Panc1 (cell line): ENCODE data around the gene PIK3R6. TPM values are rescaled to one million over a fixed set of nuclear protein-coding genes. Genes with fewer than 3 reads are reported as not detected.

Source experiments
- ATAC-seq: fragments of 200-7000 bp; cut with Tn5 transposase; 2 replicates; pipeline ENCODE4 v1.9.1; 2020; ENCODE audit warnings: mild to moderate bottlenecking, moderate library complexity
- BruUV-seq: library from RNA; stranded (reverse); fragments of 400-500 nt; replicated peaks from 2 replicates; lab custom pipeline; 2021; lab: Mats Ljungman, UMichigan
- CTCF ChIA-PET: fragments of 300-600 bp; sonication (Branson Sonifier 250); formaldehyde crosslinking; loops from one replicate; lab custom pipeline; 2022; ENCODE audit warnings: antibody characterized with exemption; lab: Charles Lee
- POLR2A ChIA-PET: fragments of 300-600 bp; sonication (Branson Sonifier 250); formaldehyde crosslinking; loops from one replicate; lab custom pipeline; 2022; ENCODE audit warnings: antibody characterized with exemption; lab: Charles Lee
- DNase-seq: peaks from one replicate; pipeline ENCODE4 v3.0.0-alpha.2; 2010; ENCODE audit warnings: low read depth, low spot score
- H3K27ac ChIP-seq: 2 replicates; pipeline ENCODE4 v1.5.1; 2011; ENCODE audit warnings: mild to moderate bottlenecking, low read length, inconsistent platforms
- H3K27me3 ChIP-seq: fragments of 200-500 bp; sonication (Bioruptor generic); 2 replicates; pipeline ENCODE4 v1.6.0; 2014; ENCODE audit warnings: low read length, inconsistent platforms; ENCODE audit not compliant: control insufficient read depth, insufficient read depth
- H3K36me3 ChIP-seq: fragments of 200-500 bp; sonication (Bioruptor generic); 2 replicates; pipeline ENCODE4 v1.5.1; 2014; ENCODE audit warnings: inconsistent platforms, mild to moderate bottlenecking, low read length, moderate library complexity; ENCODE audit not compliant: control insufficient read depth, insufficient read depth
- H3K4me1 ChIP-seq: 2 replicates; pipeline ENCODE4 v1.5.1; 2011; ENCODE audit warnings: inconsistent platforms, mild to moderate bottlenecking, low read length, moderate library complexity; ENCODE audit not compliant: control insufficient read depth, insufficient read depth
- H3K4me3 ChIP-seq, 2 experiments: 2 replicates each; pipeline ENCODE4 v1.5.1; 2011 to 2012; ENCODE audit warnings: low read depth in 2 of 2, low read length in 2 of 2, mild to moderate bottlenecking in 2 of 2, inconsistent platforms in 1 of 2, moderate library complexity in 1 of 2
- H3K9me3 ChIP-seq: fragments of 200-500 bp; sonication (Bioruptor generic); 2 replicates; pipeline ENCODE4 v1.5.1; 2014; ENCODE audit warnings: low read depth, mild to moderate bottlenecking, inconsistent platforms, low read length, moderate library complexity; ENCODE audit not compliant: control insufficient read depth, insufficient read depth
- CTCF ChIP-seq: fragments of 450-650 bp; IDR thresholded peaks from 2 replicates; pipeline ENCODE4 v1.5.1; 2017; ENCODE audit warnings: mild to moderate bottlenecking
- POLR2AphosphoS5 ChIP-seq: IDR thresholded peaks from 2 replicates; pipeline ENCODE4 v1.6.1; 2012; ENCODE audit warnings: mild to moderate bottlenecking, low read depth, low read length, moderate library complexity
- SIN3A ChIP-seq: IDR thresholded peaks from 2 replicates; pipeline ENCODE4 v1.6.1; 2012; ENCODE audit warnings: low read depth, mild to moderate bottlenecking, low read length, moderate library complexity, borderline replicate concordance; ENCODE audit not compliant: insufficient read depth
- TCF7L2 ChIP-seq: IDR thresholded peaks from 2 replicates; pipeline ENCODE4 v1.6.1; 2011; ENCODE audit warnings: mild to moderate bottlenecking, low read depth, low read length, inconsistent platforms
- in situ Hi-C: cut with HindIII; loops from 2 replicates; pipeline ENCODE4 v1.10.0; 2016; ENCODE audit warnings: low sequenced_read_pairs, low pct_unique_long_range_greater_than_20kb
- intact Hi-C: fragments of 100-400 bp; cut with micrococcal nuclease; formaldehyde crosslinking; loops from one replicate; pipeline ENCODE4 v1.10.0; 2022; ENCODE audit not compliant: unreplicated experiment
- total RNA-seq: library from RNA; stranded (reverse); gene quantifications from one replicate; pipeline ENCODE4 v1.2.1, GENCODE V29; 2021; ENCODE audit not compliant: unreplicated experiment
- TF ChIP-seq, protein P1 (sequence below), 2 experiments: IDR thresholded peaks; 2 replicates each; pipeline ENCODE4 v1.6.1; 2011 to 2012; ENCODE audit warnings: low read depth in 2 of 2, control low read depth in 1 of 2, low read length in 1 of 2, mild to moderate bottlenecking in 1 of 2, moderate library complexity in 1 of 2; ENCODE audit not compliant: insufficient read depth in 1 of 2

Gene PIK3R6
- total RNA-seq, 1 experiment from 2014 or later = not detected

DNA sequence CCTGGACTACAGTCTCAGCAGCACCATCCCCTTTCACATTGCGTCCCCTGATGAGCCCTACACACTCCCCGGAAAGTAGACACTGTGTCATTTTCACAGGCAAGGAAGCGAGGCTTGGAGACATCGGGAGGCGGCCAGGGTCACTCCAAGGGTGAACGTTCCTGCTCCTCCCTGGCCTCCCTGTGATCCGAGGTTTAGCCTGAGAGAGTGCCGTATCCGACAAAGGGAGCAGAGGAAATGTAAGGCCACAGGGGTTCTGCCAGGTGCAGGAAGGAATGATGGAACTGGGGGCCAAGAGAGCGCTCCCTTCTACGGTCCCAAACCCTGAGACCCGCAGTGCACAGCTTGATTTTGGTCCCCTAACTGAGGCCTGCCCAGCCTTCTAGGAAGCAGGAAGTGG, 8.0 kb upstream of the PIK3R6 start:
- intact Hi-C loops (no loop called here), in situ Hi-C loops (no loop called here)
- Histone ChIP-seq H3K4me1 (no peaks in the 10 kb centered on the region), H3K9me3 (no peaks in the 10 kb centered on the region), H3K27me3 (peaks cover 3% of the 10 kb centered on the region), H3K36me3 (no peaks in the 10 kb centered on the region), H3K4me3 (no peak overlapping the region), H3K27ac (no peak overlapping the region)
- no TSS peak for BruUV-seq
- TF ChIP-seq TCF7L2 (no peak), SIN3A (no peak), POLR2AphosphoS5 (no peak), CTCF (no peak)
- TF ChIP-seq, protein P1, sequence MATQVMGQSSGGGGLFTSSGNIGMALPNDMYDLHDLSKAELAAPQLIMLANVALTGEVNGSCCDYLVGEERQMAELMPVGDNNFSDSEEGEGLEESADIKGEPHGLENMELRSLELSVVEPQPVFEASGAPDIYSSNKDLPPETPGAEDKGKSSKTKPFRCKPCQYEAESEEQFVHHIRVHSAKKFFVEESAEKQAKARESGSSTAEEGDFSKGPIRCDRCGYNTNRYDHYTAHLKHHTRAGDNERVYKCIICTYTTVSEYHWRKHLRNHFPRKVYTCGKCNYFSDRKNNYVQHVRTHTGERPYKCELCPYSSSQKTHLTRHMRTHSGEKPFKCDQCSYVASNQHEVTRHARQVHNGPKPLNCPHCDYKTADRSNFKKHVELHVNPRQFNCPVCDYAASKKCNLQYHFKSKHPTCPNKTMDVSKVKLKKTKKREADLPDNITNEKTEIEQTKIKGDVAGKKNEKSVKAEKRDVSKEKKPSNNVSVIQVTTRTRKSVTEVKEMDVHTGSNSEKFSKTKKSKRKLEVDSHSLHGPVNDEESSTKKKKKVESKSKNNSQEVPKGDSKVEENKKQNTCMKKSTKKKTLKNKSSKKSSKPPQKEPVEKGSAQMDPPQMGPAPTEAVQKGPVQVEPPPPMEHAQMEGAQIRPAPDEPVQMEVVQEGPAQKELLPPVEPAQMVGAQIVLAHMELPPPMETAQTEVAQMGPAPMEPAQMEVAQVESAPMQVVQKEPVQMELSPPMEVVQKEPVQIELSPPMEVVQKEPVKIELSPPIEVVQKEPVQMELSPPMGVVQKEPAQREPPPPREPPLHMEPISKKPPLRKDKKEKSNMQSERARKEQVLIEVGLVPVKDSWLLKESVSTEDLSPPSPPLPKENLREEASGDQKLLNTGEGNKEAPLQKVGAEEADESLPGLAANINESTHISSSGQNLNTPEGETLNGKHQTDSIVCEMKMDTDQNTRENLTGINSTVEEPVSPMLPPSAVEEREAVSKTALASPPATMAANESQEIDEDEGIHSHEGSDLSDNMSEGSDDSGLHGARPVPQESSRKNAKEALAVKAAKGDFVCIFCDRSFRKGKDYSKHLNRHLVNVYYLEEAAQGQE (IDR thresholded peaks at IDR 0.05; ENCODE audit: insufficient read depth in 1 of 2, low read depth in 2 of 2, low read length in 1 of 2) = no peak
- ATAC-seq (no peak), DNase-seq (no peak)
- CTCF ChIA-PET = no interaction called here
- POLR2A ChIA-PET = no interaction called here

- Histone ChIP-seq H3K36me3 (no peaks in the 10 kb centered on the region), H3K9me3 (no peaks in the 10 kb centered on the region), H3K4me3 (no peak overlapping the region), H3K4me1 (no peaks in the 10 kb centered on the region), H3K27me3 (peaks cover 3% of the 10 kb centered on the region), H3K27ac (no peak overlapping the region)
- in situ Hi-C loops (no loop called here), intact Hi-C loops (no loop called here)
- POLR2A ChIA-PET = no interaction called here
- CTCF ChIA-PET = interaction anchor here (0.6 kb wide), 1 partner anchor 42 kb away, joined by 3 read pairs; no protein-coding TSS in a partner anchor
- DNase-seq (no peak), ATAC-seq (no peak)
- TF ChIP-seq TCF7L2 = no peak
- TF ChIP-seq, protein P1 (IDR thresholded peaks at IDR 0.05; ENCODE audit: insufficient read depth in 1 of 2, low read depth in 2 of 2, low read length in 1 of 2) = no peak
- no peak for TF ChIP-seq SIN3A
- no peak for TF ChIP-seq CTCF
- TF ChIP-seq POLR2AphosphoS5 = no peak
- no TSS peak for BruUV-seq
Measured at GRCh38 chr17:8873801-8874715, 6.6 kb upstream of the PIK3R6 start.
